Activated T-helper 1 cell treated with anti-CD3 and anti-CD28 coated beads, Interleukin-12 subunit alpha, Interleukin-12 subunit beta, Interleukin-2, Interleukin-4 antibody, amounts not matched to agents 30 ng/mL and 10 ng/mL and 1 ng/mL, durations not matched to agents 14 hours and 24 hours and 36 hours (primary cell): ENCODE data around the gene ZIC1. TPM values are rescaled to one million over a fixed set of nuclear protein-coding genes. Genes with fewer than 3 reads are reported as not detected.
A peak's percentile ranks its signal among the peaks of the same experiment; 100 is the strongest.

ENCODE experiments used
- DNase-seq: peaks from one replicate; pipeline ENCODE4 v3.0.0; 2021; ENCODE audit warnings: low spot score
- H3K27ac Mint-ChIP-seq: one replicate; pipeline ENCODE4 v1.8.0; 2021; ENCODE audit warnings: mild to moderate bottlenecking, mixed read lengths
- H3K27me3 Mint-ChIP-seq: one replicate; pipeline ENCODE4 v1.8.0; 2022; ENCODE audit warnings: mild to moderate bottlenecking, moderate library complexity, mixed read lengths; ENCODE audit not compliant: insufficient read depth
- H3K36me3 Mint-ChIP-seq: one replicate; pipeline ENCODE4 v1.8.0; 2021; ENCODE audit warnings: low read depth, mixed read lengths
- H3K4me1 Mint-ChIP-seq: one replicate; pipeline ENCODE4 v1.8.0; 2021; ENCODE audit warnings: low read depth, mixed read lengths
- H3K4me3 Mint-ChIP-seq: one replicate; pipeline ENCODE4 v1.8.0; 2021; ENCODE audit warnings: mild to moderate bottlenecking, moderate library complexity, mixed read lengths
- H3K9me3 Mint-ChIP-seq: one replicate; pipeline ENCODE4 v1.8.0; 2021; ENCODE audit warnings: mixed read lengths
- intact Hi-C: fragments of 100-400 bp; cut with micrococcal nuclease; formaldehyde crosslinking; loops from one replicate; pipeline ENCODE4 v1.15.1; 2024
- total RNA-seq: library from RNA; stranded (reverse); gene quantifications from 2 replicates; pipeline ENCODE4 v1.2.3, GENCODE V29; 2022

Gene ZIC1
- total RNA-seq, 1 donor from 2014 or later, result not detected

GRCh38 chr3:147418808-147419701, 9.9 kb downstream of the ZIC1 start:
- H3K4me3 Mint-ChIP-seq, result no peak overlapping the region
- H3K27me3 Mint-ChIP-seq, result peaks cover 66% of the 10 kb centered on the region
- no peaks in the 10 kb centered on the region for H3K4me1 Mint-ChIP-seq
- H3K36me3 Mint-ChIP-seq, result no peaks in the 10 kb centered on the region
- H3K27ac Mint-ChIP-seq, result no peak overlapping the region
- no peaks in the 10 kb centered on the region for H3K9me3 Mint-ChIP-seq
- intact Hi-C loops, result no loop called here
- DNase-seq, result no peak

GRCh38 chr3:147419781-147420224, 10.6 kb downstream of the ZIC1 start:
- H3K4me3 Mint-ChIP-seq, result no peak overlapping the region
- H3K36me3 Mint-ChIP-seq, result no peaks in the 10 kb centered on the region
- intact Hi-C loops, result no loop called here
- no peaks in the 10 kb centered on the region for H3K4me1 Mint-ChIP-seq
- no peak for DNase-seq
- H3K27me3 Mint-ChIP-seq, result peaks cover 62% of the 10 kb centered on the region
- H3K27ac Mint-ChIP-seq, result no peak overlapping the region
- no peaks in the 10 kb centered on the region for H3K9me3 Mint-ChIP-seq

- H3K36me3 Mint-ChIP-seq, result no peaks in the 10 kb centered on the region
- peaks cover 64% of the 10 kb centered on the region for H3K27me3 Mint-ChIP-seq
- no peak overlapping the region for H3K27ac Mint-ChIP-seq
- H3K9me3 Mint-ChIP-seq, result no peaks in the 10 kb centered on the region
- H3K4me3 Mint-ChIP-seq, result no peak overlapping the region
- no peaks in the 10 kb centered on the region for H3K4me1 Mint-ChIP-seq
- DNase-seq, result no peak
- intact Hi-C loops, result no loop called here
Measured at GRCh38 chr3:147420353-147421183, 11.4 kb downstream of the ZIC1 start.

GRCh38 chr3:147421184-147421912, 12.2 kb downstream of the ZIC1 start:
- no peak overlapping the region for H3K4me3 Mint-ChIP-seq
- H3K27me3 Mint-ChIP-seq, result peaks cover 64% of the 10 kb centered on the region
- no peak overlapping the region for H3K27ac Mint-ChIP-seq
- no peaks in the 10 kb centered on the region for H3K36me3 Mint-ChIP-seq
- intact Hi-C loops, result no loop called here
- DNase-seq, result no peak
- H3K9me3 Mint-ChIP-seq, result no peaks in the 10 kb centered on the region
- H3K4me1 Mint-ChIP-seq, result no peaks in the 10 kb centered on the region

GRCh38 chr3:147422196-147422595, 13.0 kb downstream of the ZIC1 start:
- no peaks in the 10 kb centered on the region for H3K36me3 Mint-ChIP-seq
- H3K4me1 Mint-ChIP-seq, result no peaks in the 10 kb centered on the region
- intact Hi-C loops, result loop anchor here (2.0 kb wide), 2 partner anchors 31 to 63 kb away; no protein-coding TSS in a partner anchor
- no peaks in the 10 kb centered on the region for H3K9me3 Mint-ChIP-seq
- H3K27me3 Mint-ChIP-seq, result peaks cover 60% of the 10 kb centered on the region
- H3K4me3 Mint-ChIP-seq, result no peak overlapping the region
- DNase-seq, result no peak
- peak overlapping the region; percentile 31 for H3K27ac Mint-ChIP-seq

GRCh38 chr3:147422601-147423536, 13.7 kb downstream of the ZIC1 start:
- no peak for DNase-seq
- no peak overlapping the region for H3K4me3 Mint-ChIP-seq
- intact Hi-C loops, result loop anchor here (2.0 kb wide), 2 partner anchors 32 to 64 kb away; no protein-coding TSS in a partner anchor
- H3K27me3 Mint-ChIP-seq, result peaks cover 54% of the 10 kb centered on the region
- no peaks in the 10 kb centered on the region for H3K36me3 Mint-ChIP-seq
- H3K4me1 Mint-ChIP-seq, result no peaks in the 10 kb centered on the region
- H3K27ac Mint-ChIP-seq, result peak overlapping the region; percentile 31
- H3K9me3 Mint-ChIP-seq, result no peaks in the 10 kb centered on the region

- H3K4me1 Mint-ChIP-seq, result no peaks in the 10 kb centered on the region
- no peaks in the 10 kb centered on the region for H3K36me3 Mint-ChIP-seq
- H3K27me3 Mint-ChIP-seq, result peaks cover 48% of the 10 kb centered on the region
Measured at GRCh38 chr3:147423537-147423797, 14.3 kb downstream of the ZIC1 start.

GRCh38 chr3:147423798-147424580, 14.8 kb downstream of the ZIC1 start:
- DNase-seq, result no peak
- Mint-ChIP-seq H3K36me3 (no peaks in the 10 kb centered on the region), H3K27me3 (peaks cover 43% of the 10 kb centered on the region), H3K4me3 (no peak overlapping the region), H3K27ac (no peak overlapping the region), H3K4me1 (no peaks in the 10 kb centered on the region), H3K9me3 (no peaks in the 10 kb centered on the region)
- intact Hi-C loops, result loop anchor here (2.0 kb wide), 2 partner anchors 33 to 65 kb away; no protein-coding TSS in a partner anchor

More at GRCh38 chr3:147423537-147423797, 14.3 kb downstream of the ZIC1 start:
- DNase-seq, result no peak
- no peak overlapping the region for H3K27ac Mint-ChIP-seq
- no peaks in the 10 kb centered on the region for H3K9me3 Mint-ChIP-seq
- H3K4me3 Mint-ChIP-seq, result no peak overlapping the region
- intact Hi-C loops, result loop anchor here (2.0 kb wide), 2 partner anchors 33 to 65 kb away; no protein-coding TSS in a partner anchor

GRCh38 chr3:147424581-147425387, 15.6 kb downstream of the ZIC1 start:
- no peak overlapping the region for H3K4me3 Mint-ChIP-seq
- peaks cover 39% of the 10 kb centered on the region for H3K27me3 Mint-ChIP-seq
- intact Hi-C loops, result no loop called here
- DNase-seq, result no peak
- H3K4me1 Mint-ChIP-seq, result no peaks in the 10 kb centered on the region
- H3K36me3 Mint-ChIP-seq, result no peaks in the 10 kb centered on the region
- no peak overlapping the region for H3K27ac Mint-ChIP-seq
- no peaks in the 10 kb centered on the region for H3K9me3 Mint-ChIP-seq

GRCh38 chr3:147425388-147425850, 16.3 kb downstream of the ZIC1 start:
- intact Hi-C loops, result no loop called here
- DNase-seq, result no peak
- Mint-ChIP-seq H3K4me1 (no peaks in the 10 kb centered on the region), H3K4me3 (no peak overlapping the region), H3K27ac (no peak overlapping the region), H3K9me3 (no peaks in the 10 kb centered on the region), H3K27me3 (peaks cover 34% of the 10 kb centered on the region), H3K36me3 (no peaks in the 10 kb centered on the region)

GRCh38 chr3:147426931-147427330, 17.8 kb downstream of the ZIC1 start:
- H3K27me3 Mint-ChIP-seq, result peaks cover 30% of the 10 kb centered on the region
- no peaks in the 10 kb centered on the region for H3K9me3 Mint-ChIP-seq
- no peaks in the 10 kb centered on the region for H3K36me3 Mint-ChIP-seq
- no peak for DNase-seq
- H3K4me3 Mint-ChIP-seq, result no peak overlapping the region
- intact Hi-C loops, result no loop called here
- H3K27ac Mint-ChIP-seq, result no peak overlapping the region
- no peaks in the 10 kb centered on the region for H3K4me1 Mint-ChIP-seq
